ENCODE data around the gene CDYL.

The CDYL gene

GRCh38 chr6:4891141-4891540, 114.9 kb downstream of the CDYL start:
- no peak for TF ChIP-seq CTCF (IDR thresholded peaks at IDR 0.05; ENCODE audit: extremely low read depth, missing control alignments)

GRCh38 chr6:4892785-4893485, 116.7 kb downstream of the CDYL start:
- no peak for DNase-seq (ENCODE audit: low spot score)
- no peak for TF ChIP-seq CTCF (IDR thresholded peaks at IDR 0.05; ENCODE audit: extremely low read depth, missing control alignments)

More at GRCh38 chr6:4891141-4891540, 114.9 kb downstream of the CDYL start:
- no peak for DNase-seq (ENCODE audit: low spot score)

GRCh38 chr6:4894049-4894448, 117.8 kb downstream of the CDYL start:
- DNase-seq (ENCODE audit: low spot score), result no peak
- no peak for TF ChIP-seq CTCF (IDR thresholded peaks at IDR 0.05; ENCODE audit: extremely low read depth, missing control alignments)

- no peak for DNase-seq (ENCODE audit: low spot score)
- no peak for TF ChIP-seq CTCF (IDR thresholded peaks at IDR 0.05; ENCODE audit: extremely low read depth, missing control alignments)
Measured at GRCh38 chr6:4895971-4896370, 119.8 kb downstream of the CDYL start.

GRCh38 chr6:4896401-4896800, 120.2 kb downstream of the CDYL start:
- no peak for DNase-seq (ENCODE audit: low spot score)
- TF ChIP-seq CTCF (IDR thresholded peaks at IDR 0.05; ENCODE audit: extremely low read depth, missing control alignments), result no peak

- no peak for TF ChIP-seq CTCF (IDR thresholded peaks at IDR 0.05; ENCODE audit: extremely low read depth, missing control alignments)
- no peak for DNase-seq (ENCODE audit: low spot score)
Measured at GRCh38 chr6:4899249-4900034, 123.2 kb downstream of the CDYL start.

GRCh38 chr6:4901386-4902061, 125.3 kb downstream of the CDYL start:
- peak; percentile 35 for DNase-seq (ENCODE audit: low spot score)
- no peak for TF ChIP-seq CTCF (IDR thresholded peaks at IDR 0.05; ENCODE audit: extremely low read depth, missing control alignments)

All from GM20000 (cell line).